Measurements from ENCODE around the gene SLC5A10.
"Not testable (repeated sequence)": the region's sequence is repeated elsewhere in the genome, so short reads cannot be mapped to it uniquely, and the experiment has no call there.

SLC5A10 gene

DNA sequence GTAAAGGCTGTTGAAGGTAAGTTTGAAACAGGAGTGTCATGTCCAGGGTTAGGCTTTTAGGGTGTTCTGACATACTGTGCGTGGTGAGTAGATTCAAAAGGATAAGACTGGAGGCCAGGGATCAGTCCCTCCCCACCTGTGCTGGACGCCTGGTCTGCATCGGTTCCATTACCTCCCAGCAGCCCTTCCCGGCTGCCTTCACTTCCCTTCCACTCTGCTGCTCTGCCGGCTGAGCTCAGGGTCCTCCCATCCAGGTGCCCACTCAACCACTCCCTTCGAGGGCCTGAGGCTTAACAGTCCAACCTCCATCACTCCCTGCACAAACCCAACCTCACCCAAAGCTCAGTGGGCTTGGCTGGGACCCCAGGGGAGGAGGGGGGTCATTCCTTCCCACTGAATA, 4.1 kb upstream of the SLC5A10 start:
- DNase-seq (ENCODE audit: low read depth, low spot score): no peak

DNA sequence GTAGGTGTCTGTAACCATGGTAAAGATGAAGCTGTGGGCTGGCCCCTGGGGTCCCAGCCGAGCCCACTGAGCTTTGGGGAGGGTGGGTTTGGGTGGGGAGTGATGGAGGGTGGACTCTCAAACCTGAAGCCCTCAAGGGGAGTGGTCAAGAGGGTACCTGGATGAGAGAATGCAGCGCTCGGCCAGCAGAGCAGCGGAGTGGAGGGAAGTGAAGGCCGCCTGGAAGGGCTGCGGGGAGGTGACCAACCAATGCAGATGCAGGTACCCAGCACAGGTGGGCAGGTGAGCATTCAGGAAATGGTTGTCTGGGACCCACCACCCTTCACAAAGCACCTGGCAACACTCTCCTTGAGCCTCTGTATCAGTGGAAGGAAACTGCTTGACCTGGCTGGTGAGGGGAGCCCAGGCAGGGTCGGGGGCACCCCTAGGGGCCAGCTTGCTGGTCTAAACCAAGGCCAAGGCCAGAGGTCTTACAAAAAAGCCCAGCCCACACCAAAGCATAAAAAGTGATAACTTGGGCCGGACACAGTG, 3.4 kb upstream of the SLC5A10 start:
- no peak for DNase-seq (ENCODE audit: low read depth, low spot score)

DNA sequence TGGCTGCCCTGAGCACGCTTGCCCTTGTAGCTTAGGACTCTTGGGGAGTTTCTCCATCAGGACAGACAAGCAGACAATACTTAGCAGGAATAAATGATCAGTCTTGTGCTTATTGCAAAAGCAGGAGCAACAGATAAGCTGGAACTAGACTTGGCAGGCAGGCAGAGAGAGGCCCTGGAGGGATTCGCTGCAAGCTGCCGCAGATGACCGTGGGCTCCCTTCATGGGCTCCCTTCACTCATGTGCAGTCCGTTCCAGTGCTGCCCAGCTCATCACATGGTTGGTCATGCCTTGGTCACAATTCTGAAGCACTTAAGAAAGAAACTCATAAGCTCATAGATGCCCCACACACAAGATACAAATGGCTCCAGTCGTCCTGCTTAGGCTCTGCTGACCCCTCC, 2.4 kb upstream of the SLC5A10 start:
- no peak for DNase-seq (ENCODE audit: low read depth, low spot score)

DNA sequence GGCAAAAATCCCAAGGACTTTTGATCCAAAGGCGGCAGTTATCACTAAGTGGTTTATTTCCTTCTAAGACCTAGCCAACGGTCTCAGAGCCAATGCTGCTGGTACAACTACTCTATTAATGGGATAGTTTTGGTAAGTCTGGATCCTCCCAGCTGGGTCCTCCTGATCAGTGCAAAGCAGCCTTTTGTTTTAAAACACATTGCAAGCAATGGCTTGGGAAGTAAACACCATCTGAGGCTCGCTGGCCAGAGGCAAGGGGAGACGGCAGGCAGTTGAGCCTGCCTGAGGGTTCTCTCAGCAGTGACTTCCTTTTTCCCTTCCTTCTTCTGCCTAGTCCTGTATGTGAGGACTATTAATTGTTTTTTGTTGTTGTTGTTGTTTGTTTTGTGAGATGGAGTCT, 1.6 kb upstream of the SLC5A10 start:
- no peak for DNase-seq (ENCODE audit: low read depth, low spot score)

DNA sequence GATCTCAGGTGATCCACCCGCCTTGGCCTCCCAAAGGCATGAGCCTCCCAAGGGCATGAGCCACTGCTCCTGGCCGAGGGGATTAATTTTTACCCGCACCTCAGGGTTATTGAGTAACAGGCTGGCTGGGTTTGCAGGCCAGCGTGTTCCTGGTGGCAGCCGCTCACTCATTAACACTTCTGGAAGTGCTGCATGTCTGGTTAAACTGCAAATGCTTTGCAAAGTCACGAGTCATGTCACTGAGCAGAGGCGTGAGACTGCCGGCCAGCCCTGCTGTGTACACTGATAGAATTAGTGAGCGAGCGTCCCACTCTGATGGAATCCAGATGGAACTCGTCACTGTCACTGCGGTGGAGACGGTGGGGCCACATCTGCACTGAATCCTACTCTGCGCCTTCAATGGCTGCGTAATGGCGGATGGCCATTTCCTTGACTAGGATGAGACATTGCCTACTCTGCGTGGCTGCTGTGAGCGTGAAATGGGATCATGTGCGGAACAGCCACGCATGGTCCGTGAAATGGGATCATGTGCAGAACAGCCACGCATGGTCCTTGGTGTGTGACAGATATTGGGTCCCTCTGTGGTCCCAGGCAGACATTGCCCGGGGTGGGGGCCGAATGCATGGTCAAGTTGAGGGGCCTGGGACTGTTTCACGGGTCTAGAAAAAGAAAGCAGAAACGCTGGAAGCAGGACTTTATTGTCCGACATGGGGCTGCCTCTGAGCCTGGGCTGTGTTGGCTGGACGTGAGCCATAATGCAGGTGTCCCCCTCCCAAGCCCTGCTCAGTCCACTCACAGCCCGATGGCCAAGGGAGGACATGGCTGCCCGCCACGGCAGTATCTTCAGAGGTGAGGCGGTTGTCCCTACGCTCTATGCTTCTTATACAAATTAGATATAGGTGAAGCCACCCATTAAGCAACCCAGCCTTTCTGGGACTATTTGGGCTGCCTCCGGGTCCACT, 740 bp upstream of the SLC5A10 start:
- no peak for DNase-seq (ENCODE audit: low read depth, low spot score)

DNA sequence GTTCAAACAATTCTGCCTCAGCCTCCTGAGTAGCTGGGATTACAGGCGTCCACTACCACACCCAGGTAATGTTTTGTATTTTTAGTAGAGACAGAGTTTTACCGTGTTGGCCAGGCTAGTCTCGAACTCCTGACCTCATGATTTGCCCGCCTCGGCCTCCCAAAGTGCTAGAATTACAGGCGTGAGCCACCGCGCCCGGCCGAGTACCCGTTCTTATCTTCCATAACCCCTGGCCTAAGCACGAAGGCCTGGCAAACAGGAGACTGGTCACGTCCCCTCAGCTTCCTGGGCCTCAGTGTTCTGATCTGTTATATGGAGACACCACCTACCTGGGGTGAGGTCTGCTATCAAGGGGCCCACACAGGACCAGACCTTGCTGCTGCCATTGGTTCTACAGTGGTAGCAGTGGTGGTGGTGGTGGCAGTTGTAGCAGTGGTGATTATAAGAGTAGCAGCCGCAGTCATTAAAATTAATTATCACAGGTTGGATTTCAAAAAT, 1.3 kb downstream of the SLC5A10 start:
- DNase-seq (ENCODE audit: low read depth, low spot score): no peak

DNA sequence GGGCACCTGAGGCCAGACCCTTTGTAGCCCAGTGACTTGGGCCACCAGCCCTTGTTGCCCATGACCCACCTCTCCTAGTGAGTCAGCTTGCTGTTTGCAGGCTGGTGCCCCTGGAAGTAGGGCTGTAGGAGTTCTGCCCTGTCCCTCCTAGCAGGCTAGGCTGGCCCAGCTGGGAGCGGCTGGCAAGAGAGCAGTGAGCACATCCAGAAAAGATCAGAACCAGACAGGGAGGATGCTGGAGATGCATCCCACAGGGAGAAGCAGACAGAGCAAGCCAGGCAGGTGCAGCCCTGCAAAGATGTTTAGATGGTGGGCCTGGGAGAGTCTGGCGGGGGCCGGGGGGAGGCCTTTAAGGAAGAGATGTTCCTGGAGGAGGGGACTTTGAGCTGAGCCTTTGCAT, 2.4 kb downstream of the SLC5A10 start:
- DNase-seq (ENCODE audit: low read depth, low spot score): no peak

DNA sequence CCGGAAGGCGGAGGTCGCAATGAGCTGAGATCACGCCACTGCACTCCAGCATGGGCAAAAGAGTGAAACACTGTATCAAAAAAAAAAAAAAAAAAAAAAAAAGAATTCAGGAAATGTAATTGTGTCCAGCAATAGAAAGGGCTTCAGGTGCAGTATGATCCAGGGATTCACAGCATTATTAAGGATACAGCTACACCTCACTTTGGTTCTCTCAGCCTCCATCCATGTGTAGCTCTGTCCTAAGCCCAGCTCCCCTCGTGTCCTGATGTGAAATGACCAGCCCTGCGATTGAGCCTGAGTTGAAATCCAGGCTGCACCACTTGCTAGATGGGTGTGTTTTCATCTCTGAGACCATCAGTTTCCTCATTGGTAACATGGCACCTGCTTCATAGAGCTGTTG, 3.0 kb downstream of the SLC5A10 start:
- DNase-seq (ENCODE audit: low read depth, low spot score): no peak

DNA sequence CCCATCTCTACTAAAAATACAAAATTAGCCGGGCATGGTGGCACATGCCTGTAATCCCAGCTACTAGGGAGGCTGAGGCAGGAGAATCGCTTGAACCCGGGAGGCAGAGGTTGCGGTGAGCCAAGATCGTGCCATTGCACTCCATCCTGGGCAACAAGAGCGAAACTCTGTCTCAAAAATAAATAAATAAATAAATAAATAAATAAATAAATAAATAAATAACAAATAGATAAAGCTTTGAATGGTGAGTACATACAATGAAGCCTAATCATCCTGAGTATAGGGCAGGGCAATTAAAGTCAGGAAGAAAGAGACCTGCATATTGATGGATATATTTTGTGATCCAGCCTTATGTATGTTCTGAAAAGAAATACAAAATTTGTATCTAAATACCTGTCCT, 4.1 kb downstream of the SLC5A10 start:
- DNase-seq (ENCODE audit: low read depth, low spot score): not testable (repeated sequence)

DNA sequence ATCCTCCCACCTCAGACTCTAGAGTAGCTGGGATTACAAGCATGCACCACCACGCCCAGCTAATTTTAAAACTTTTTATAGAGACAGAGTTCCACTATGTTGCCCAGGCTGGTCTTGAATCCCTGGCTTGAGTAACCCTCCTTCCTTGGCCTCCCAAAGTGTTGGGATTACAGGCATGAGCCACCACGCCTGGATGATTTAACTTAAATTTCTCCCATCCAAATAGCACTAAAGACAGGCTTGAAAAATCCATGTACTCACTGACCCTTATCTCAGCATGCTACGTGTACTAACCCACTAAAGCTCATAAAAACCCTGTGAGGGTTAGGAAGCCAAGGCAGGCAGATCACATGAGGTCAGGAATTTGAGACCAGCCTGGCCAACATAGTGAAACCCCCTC, 4.6 kb downstream of the SLC5A10 start:
- DNase-seq (ENCODE audit: low read depth, low spot score): no peak

DNA sequence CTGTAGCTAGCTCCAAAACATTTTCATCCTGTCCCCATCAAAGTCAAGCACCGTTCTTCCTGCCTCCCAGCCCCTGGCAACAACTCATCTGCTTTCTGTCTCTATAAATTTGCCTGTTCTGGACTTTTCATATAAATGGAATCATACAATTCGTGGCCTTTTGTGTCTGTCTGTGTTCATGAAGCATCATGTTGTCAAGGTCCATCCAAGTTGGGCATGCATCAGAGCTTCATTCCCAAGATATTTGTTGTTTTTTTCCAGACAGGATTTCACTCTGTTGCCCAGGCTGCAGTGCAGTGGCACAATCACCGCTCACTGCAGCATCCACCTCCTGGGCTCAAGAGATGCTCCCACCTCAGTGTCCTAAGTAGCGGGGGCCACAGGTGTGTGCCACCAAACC, 5.9 kb downstream of the SLC5A10 start:
- no peak for DNase-seq (ENCODE audit: low read depth, low spot score)

DNA sequence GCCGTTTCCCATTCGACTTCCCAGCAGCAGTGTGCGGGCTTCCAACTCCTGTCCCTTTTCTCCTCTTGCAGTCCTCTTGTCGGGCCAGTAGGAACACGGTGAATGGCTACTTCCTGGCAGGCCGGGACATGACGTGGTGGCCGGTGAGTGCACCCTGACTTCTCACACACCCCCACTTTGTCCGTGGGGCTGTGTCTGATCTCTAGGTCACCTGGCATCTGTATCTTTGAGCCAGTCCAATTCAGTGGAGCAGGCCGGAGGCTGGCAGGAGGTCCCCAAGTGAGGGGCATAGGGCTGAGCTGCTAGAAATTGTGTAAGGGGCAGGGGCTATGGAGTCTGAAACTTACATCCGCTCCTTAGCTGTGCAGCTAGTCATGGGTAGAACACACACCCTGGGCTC, 6.6 kb downstream of the SLC5A10 start:
- DNase-seq (ENCODE audit: low read depth, low spot score): no peak

DNA sequence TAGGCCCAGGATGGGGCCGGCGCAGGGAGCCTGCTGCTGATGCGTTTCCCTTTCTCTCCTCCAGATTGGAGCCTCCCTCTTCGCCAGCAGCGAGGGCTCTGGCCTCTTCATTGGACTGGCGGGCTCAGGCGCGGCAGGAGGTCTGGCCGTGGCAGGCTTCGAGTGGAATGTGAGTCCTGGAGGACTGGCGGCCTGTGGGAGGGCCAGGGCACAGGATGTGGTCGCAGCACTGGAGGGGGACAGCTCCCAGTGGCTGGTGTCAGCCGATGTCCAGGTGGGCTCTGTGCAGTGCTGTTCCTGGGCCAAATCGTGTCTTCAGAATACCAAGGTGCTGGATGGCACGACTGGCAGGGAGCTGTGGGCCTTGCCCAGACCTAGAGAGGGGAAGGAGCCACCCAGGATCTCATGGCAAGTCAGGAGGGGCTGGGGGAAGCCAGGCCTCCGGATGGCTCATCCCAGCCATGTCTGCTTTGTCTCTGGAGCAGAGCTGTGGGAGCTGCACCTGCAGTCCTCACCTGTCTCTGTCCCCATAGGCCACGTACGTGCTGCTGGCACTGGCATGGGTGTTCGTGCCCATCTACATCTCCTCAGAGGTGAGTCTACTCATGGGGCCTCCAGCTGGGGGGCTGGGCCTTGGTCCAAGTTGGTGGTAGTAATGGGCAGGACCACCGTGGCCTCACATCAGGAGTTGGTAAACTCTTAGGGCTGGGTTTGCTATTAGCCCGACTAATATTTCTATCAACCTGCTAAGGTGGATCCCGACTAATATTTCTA, 7.3 kb downstream of the SLC5A10 start:
- no peak for DNase-seq (ENCODE audit: low read depth, low spot score)

DNA sequence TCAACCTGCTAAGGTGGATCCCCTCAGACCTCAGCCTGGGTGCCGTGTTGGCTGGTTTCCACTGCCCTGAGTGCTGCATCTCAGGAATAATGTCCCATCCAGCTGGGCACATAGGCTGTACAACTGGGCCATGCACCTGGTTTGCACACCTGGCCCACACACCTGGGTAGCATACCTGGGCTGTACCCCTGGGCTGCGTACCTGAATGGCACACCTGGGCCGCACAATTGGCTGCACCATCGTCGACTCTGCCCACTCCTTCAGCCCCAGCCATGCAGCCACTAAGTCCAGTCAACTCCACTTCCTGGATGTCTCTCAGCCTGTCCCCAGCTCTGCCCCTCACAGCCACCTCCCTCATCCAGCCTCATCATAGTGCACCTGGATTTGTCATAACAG, 7.9 kb downstream of the SLC5A10 start:
- DNase-seq (ENCODE audit: low read depth, low spot score): no peak

DNA sequence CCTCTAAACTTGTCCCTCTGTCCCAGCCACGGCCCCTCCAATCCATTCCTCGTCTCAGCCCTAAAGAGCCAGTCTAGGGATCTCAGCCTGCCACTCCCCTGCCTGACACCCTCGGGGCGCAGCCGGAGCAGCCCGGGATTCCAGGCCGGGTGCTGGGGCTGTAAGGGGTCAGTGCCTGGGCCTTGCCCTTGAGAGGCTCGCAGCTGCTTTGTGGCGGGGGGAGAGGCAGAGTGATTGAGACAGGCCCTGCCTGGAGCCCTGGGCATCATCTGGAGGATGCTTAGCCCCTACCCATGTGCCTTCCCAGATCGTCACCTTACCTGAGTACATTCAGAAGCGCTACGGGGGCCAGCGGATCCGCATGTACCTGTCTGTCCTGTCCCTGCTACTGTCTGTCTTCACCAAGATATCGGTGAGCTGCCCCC, 8.3 kb downstream of the SLC5A10 start:
- no peak for DNase-seq (ENCODE audit: low read depth, low spot score)

DNA sequence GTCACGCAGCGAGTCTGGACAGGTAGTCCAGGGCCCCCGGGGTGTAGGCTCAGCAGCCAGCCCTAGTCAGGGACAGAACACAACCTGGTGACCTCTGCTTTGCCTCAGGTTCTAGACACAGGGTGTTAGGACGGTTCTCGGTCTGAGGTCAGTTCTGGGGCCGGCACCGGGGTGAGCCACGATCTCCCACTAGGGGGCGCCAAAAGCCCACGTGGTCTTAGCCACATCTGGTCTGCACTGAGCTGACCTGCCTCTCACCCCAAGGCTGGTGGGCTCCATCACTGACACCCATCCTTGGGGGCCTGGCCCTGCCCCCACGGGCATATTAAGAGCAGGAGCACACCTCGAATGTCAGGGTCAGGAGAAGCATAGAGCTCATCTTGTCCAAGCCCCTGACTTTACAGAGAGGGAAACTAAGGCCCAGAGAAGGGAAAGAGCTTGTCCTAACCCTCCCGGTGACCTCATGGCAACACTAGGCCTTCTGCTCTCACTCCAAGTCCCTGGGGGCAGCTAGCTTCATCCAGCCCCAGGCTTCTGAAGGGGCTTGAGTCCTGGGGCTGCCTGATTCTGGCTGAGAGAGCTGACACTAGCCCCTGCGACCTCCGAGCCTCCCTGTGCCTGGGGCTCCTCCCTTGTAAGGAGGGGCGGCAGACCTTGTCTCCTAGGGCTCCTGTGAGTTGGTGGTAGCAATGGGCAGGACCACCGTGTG, 9.0 kb downstream of the SLC5A10 start:
- DNase-seq (ENCODE audit: low read depth, low spot score): no peak

DNA sequence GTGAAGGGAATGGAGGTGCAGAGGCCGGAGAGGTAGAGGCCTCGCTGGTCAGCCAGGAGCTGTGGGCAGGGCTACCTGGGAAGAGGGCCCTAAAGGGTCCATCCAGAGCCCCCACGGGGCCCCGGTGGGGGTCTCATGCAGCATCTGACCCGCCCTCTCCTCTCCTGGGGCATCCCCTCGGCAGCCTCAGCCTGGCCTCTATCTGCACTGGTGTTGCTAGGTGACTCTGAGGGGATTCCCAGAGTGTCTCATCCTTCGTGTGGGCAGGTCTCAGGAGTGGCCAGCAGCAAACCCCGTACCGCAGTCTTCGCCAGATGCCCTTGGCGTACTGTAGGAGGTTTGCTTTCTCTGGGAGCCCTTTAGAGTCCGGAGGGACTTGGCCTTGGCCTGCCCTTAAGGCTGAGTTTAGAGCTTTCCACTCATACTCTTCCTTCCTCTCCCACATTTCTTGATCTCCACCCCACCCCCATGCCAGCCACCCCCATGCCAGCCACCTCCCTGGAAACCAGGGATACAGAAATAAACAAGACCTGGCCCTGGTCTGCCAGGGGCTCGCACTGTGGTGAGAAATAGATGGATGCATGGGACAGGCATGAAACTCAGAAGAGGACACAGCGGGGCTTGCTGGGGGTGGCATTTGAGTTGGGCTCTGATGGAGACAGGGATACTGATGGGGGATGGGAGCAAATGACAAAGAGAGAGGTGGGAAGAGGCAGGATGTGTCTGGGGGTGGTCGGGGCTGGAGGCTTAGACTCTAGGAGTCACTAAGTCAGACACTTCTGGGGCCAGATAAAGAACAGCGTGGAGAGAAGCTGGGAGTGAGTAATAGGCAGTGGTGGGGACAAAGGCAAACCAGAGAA, 9.9 kb downstream of the SLC5A10 start:
- DNase-seq (ENCODE audit: low read depth, low spot score): no peak

DNA sequence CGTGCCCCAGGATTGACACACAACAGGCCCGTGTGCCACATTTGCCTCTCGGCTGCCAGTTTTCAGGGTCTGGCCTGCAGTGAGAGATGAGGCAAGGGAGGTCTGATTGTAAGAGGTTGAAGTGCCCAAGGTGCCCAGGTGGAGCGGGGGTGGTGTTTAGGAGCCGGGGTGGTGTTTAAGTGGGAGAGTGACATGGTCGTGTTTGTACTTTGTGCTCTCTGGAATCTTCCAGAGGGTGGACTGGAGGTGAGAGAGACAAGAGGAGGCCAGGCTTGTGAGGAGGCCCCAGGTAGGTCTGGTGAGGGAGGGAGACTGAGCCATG, 10.5 kb downstream of the SLC5A10 start:
- no peak for DNase-seq (ENCODE audit: low read depth, low spot score)

DNA sequence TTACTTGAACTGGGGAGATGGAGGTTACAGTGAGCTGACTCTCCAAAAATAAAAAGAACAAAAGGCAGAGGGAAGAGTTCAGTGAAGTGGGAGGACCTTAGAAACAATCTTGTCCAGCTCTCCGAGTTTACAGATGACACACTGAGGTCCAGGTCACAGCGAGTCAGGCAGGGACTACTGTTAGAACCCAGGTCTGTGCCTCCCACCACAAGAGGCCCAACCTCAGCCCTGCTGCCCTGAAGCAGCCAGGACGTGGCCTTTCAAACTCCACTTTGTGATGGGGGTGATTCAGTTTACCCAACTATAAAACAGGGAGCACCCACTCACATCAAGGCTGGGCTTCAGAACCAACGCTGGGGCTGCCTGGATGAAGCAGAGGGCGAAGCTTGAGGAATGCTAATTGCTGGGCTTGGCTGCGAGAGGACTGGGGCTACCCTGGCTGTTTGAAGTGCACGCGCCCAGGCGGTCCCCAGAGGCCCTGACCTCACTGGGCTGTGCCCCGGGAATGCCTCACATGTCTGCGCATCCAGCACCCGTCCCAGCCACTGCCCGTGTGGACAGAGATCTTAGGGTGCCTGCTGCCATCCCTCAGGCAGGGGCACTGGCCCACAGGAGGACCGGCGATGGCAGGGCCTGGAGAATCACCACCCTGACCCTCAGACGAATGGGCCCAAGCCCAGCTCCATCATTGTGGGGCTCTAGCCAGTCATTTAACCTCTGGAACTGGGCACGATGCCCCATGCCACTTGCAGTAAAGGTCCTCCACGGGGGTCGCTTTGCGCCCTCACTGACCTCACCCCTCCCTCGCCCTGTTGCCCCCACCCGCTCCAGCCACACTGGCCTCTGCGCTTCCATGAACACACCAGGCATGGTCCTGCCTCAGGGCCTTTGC, 11.4 kb downstream of the SLC5A10 start:
- no peak for DNase-seq (ENCODE audit: low read depth, low spot score)

DNA sequence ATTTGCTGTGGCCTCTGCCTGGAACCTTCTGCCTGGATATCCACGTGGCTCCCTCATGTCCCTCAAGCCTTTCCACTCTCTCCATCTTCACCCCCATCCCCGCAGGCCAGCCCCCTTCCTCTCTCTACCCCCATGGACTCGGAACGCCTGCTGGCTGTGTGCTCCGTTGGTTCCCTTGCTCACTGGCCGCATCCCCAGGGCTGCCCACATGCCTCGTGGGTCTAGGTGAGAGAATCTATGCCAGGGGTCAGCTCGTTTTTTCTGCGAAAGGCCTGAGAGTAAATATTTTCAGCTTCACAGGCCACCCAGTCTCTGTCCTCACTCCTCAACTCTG, 12.0 kb downstream of the SLC5A10 start:
- no peak for DNase-seq (ENCODE audit: low read depth, low spot score)
